Large intestine (tissue), 3 donors: ENCODE measurements around the gene GPR35. TPM values are rescaled to one million over a fixed set of nuclear protein-coding genes. Genes with fewer than 3 reads are reported as not detected.

ENCODE experiments used
- DNase-seq, 2 donors: peaks; one replicate each; pipeline versions ENCODE4 v3.0.0 to v3.0.0-alpha.2; 2013
- H3K27ac ChIP-seq: one replicate; pipeline ENCODE4 v1.5.1; 2013; ENCODE audit warnings: low read length
- H3K27me3 ChIP-seq: 2 replicates; pipeline ENCODE4 v1.6.1; 2013; ENCODE audit warnings: low read length; ENCODE audit not compliant: control insufficient read depth, insufficient read depth
- H3K36me3 ChIP-seq: 2 replicates; pipeline ENCODE4 v1.6.1; 2013; ENCODE audit warnings: low read length; ENCODE audit not compliant: control insufficient read depth, insufficient read depth
- H3K4me1 ChIP-seq: one replicate; pipeline ENCODE4 v1.6.1; 2013; ENCODE audit warnings: low read length; ENCODE audit not compliant: control insufficient read depth, insufficient read depth
- H3K4me3 ChIP-seq: one replicate; pipeline ENCODE4 v1.5.1; 2013; ENCODE audit warnings: low read length
- H3K9me3 ChIP-seq: one replicate; pipeline ENCODE4 v1.6.1; 2013; ENCODE audit warnings: mild to moderate bottlenecking, low read depth, low read length, moderate library complexity; ENCODE audit not compliant: control insufficient read depth
- WGBS: methylation state at CpG from one replicate; pipeline ENCODE4 v1.1.5; 2013; ENCODE audit warnings: low lambda C conversion rate; ENCODE audit not compliant: insufficient coverage; 5-methylcytosine and 5-hydroxymethylcytosine counted together
- polyA plus RNA-seq: library from polyadenylated mRNA; unstranded; fragments of 120-200 nt; gene quantifications from one replicate; pipeline ENCODE4 v1.2.1, GENCODE V29; 2013

GPR35 gene
- polyA plus RNA-seq, 1 donor = 118 TPM

DNA sequence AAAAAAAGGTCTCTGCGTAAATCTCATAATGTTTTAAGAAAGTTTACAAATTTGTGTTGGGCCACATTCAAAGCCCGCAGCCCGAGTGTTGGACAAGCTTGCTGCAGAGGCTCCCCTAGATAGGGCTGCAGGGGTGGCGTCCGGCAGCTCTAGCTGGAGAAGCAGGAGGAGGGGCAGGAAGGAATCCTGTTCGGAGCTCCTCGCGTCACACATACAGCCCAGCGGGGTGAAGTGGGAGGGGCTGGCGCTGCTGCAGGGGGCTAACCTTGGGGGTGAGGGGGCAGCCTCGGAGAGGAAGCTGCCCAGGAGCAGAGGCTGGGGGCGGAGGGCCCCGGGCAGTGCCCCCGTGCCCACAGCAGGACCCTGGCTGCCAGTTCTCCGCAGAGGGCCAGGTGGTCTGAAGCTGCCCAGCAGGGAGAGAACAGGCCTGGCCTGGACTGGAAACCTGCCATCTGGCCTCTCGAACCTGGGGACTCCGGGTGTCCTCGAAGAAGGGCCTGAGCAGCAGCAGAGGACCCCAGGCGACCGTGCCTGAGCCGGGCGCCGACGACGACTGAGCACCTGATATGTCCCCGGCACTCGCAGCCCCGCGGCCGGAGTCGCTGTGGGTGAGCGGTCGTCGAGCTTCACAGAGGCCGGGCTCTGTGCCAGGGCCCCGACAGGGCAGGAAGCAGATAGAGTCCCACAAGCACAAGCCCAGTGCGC lies 2.6 kb upstream of the GPR35 start:
- H3K27ac ChIP-seq = no peak overlapping the region
- H3K9me3 ChIP-seq = peaks cover 5% of the 10 kb centered on the region
- H3K4me3 ChIP-seq = no peak overlapping the region
- H3K4me1 ChIP-seq = peaks cover 10% of the 10 kb centered on the region
- H3K27me3 ChIP-seq = no peaks in the 10 kb centered on the region
- DNase-seq = no peak
- H3K36me3 ChIP-seq = peaks cover 52% of the 10 kb centered on the region
- WGBS = no CpG with 5 or more reads among the region's 37 CpGs

DNA sequence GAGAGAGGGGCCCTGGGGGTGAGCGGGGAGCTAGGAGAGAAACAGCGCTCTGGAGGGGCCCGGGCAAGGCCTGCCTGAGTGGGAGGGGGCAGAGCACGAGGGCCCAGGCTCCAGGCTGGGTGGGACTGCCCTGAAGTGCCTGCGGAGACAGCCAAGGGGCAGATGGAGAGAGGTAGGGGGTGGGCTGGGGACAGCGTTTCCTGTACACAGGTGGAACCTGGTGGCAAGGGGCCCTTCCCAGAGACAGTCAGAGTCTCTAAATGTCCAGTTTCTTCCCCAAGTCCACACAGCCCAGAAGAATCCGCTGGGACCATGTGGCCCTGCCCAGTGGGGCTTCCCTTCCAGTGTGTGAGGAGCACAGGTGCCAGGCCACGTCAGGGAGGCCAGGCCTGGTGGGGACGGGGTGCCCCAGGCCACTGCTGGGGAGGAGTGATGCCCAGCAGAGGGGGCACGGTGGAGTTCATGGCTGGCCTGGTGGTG lies 1.7 kb upstream of the GPR35 start:
- H3K36me3 ChIP-seq = peaks cover 52% of the 10 kb centered on the region
- WGBS = no CpG with 5 or more reads among the region's 10 CpGs
- H3K4me3 ChIP-seq = no peak overlapping the region
- no peaks in the 10 kb centered on the region for H3K27me3 ChIP-seq
- DNase-seq = no peak
- H3K27ac ChIP-seq = no peak overlapping the region
- H3K4me1 ChIP-seq = peaks cover 13% of the 10 kb centered on the region
- H3K9me3 ChIP-seq = no peaks in the 10 kb centered on the region

DNA sequence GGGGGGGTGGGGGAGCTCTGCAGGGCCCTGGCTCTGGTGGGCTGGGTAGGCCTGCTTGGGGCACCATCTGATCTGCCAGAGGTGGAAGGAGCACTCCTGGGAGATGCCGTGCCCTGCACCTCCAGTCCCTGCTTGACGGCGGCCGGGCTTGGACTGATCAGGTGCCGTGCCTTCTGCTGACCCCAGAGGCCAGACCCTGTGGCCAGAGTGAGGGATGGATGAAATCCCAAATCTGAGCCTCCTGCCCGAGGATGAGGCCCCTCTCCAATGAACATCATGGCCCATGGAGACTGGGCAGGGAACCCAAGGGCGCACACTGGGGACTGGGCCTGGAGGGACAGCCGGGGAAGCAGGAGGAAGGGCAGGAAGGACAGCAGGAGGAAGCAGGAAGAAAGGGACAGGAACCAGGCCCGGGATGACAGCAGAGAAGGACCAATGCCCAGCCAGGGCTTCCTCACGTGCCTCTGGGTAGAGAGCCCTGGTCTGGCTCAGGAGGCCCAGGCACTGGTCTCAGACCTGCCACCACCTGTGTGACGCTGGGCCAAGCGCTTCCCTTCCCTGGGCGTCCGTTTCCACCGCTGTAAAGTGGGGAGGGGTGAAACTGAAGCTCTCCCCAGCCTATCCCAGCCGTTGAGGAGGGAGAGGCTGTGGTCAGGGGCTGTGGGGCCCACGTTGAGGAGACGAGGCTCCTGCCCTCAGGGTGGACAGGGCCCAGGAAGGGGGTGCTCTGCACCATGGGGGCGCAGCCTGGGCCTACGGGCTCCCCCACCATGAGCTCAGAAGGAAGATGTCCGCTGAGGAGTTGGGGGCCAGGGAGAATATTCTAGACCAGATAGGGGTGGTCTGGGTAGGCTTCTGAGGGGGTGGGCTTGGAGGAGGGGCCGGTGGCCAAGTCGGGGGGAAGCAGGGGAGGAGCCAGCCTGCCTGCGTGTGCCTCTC lies 1.0 kb upstream of the GPR35 start:
- no peak for DNase-seq
- no peaks in the 10 kb centered on the region for H3K9me3 ChIP-seq
- no peak overlapping the region for H3K27ac ChIP-seq
- no CpG with 5 or more reads among the region's 24 CpGs for WGBS
- H3K4me3 ChIP-seq = no peak overlapping the region
- H3K4me1 ChIP-seq = peaks cover 13% of the 10 kb centered on the region
- H3K36me3 ChIP-seq = peaks cover 46% of the 10 kb centered on the region
- no peaks in the 10 kb centered on the region for H3K27me3 ChIP-seq

DNA sequence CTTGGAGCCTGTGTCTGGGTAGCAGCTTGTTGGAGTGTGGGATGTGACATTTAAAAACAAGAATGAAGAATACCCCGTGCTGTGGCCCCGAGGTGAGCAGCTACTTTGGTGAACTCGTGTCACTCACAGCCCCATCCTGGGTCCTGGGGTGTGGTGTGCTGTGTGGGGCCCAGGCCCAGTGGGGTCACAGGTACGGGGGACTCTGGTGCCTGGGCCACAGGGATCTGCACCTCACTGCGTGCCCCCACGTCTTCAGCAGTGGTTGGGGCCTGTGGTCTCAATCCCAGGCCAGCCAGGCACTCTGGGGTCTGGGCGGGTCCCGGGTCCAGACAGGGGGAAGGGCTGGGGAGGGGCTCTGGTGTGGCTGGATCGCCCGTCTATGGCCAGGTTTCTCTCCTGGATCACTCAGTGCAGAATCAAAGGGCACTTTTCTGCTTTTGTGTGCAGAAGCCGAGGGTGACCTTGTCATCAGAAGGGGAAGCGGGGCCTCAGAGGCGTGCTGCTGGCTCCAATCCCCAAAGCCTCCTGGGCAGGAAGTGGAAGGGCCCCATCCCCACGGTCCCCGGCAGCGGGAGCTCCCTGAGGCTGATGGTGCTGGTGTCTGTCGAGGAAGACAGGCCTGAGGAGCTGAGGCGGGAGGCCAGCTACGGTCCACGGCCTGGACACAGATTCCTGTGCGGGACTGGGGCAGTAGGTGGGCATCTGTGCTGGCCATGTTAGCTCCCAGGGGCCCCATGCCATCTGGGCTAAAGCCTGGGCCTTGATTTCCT lies 1.4 kb downstream of the GPR35 start:
- Histone ChIP-seq H3K36me3 (peaks cover 44% of the 10 kb centered on the region), H3K4me3 (no peak overlapping the region), H3K27me3 (no peaks in the 10 kb centered on the region), H3K27ac (peak overlapping the region; percentile 85), H3K4me1 (peaks cover 13% of the 10 kb centered on the region), H3K9me3 (peaks cover 7% of the 10 kb centered on the region)
- WGBS = no CpG with 5 or more reads among the region's 21 CpGs
- DNase-seq = peak; percentile 79 to 90

DNA sequence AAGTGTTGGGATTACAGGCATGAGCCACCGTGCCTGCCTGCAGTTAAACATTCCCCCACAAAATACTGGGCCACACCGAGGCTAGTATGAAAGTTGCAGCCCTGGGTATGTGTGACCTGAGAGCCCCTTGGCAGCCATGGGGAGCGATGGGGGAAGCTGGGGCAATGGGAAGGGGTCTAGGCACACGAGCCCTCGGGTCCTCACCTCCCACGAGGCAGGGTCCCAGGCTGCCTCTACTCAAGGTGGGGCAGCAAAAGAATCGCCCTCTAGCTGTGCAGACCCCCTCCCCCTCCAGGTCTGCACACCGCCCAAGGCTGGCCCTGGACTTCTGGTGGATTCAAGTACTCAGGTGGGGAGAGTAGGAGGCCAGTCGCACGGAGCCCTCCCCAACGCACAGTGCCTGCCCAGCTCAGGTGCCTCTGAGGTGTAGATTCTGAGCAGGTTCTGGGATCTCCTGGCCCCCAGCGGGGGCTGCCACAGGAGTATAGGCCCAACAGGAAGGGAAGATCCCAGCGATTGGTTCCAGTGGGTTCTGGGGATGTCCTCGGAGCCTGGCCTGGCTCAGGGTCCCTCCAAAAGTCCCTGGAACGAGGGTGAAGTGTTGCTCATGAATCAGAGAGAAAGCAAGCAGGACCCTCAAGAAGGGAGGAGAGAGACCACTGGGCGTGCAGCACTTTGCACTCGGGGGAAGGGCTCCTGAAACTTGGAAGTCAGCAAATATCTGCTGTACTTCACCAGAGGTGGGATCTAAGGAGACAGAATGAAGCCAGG lies 2.6 kb downstream of the GPR35 start:
- no peak overlapping the region for H3K4me3 ChIP-seq
- WGBS = no CpG with 5 or more reads among the region's 17 CpGs
- no peaks in the 10 kb centered on the region for H3K27me3 ChIP-seq
- DNase-seq = no peak
- peaks cover 13% of the 10 kb centered on the region for H3K4me1 ChIP-seq
- H3K9me3 ChIP-seq = peaks cover 16% of the 10 kb centered on the region
- H3K27ac ChIP-seq = no peak overlapping the region
- H3K36me3 ChIP-seq = peaks cover 40% of the 10 kb centered on the region

DNA sequence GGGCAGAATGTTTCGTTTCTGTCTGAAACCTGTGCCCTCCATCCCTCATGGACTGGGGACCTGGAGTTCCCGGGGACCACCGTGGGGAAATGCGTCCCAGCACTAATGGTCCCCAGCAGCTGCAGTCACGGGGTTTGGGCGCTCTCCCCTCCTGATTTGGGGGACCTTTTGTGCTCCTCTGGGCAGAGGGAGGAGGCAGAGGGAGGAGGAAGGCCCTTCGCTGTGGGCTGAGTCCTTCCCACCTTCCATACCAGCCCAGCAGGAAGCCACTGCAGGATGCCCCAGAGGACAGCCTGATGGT lies 3.2 kb downstream of the GPR35 start:
- peaks cover 13% of the 10 kb centered on the region for H3K4me1 ChIP-seq
- H3K27ac ChIP-seq = no peak overlapping the region
- WGBS = no CpG with 5 or more reads among the region's 7 CpGs
- no peak for DNase-seq
- no peak overlapping the region for H3K4me3 ChIP-seq
- peaks cover 16% of the 10 kb centered on the region for H3K9me3 ChIP-seq
- H3K27me3 ChIP-seq = no peaks in the 10 kb centered on the region
- peaks cover 35% of the 10 kb centered on the region for H3K36me3 ChIP-seq

DNA sequence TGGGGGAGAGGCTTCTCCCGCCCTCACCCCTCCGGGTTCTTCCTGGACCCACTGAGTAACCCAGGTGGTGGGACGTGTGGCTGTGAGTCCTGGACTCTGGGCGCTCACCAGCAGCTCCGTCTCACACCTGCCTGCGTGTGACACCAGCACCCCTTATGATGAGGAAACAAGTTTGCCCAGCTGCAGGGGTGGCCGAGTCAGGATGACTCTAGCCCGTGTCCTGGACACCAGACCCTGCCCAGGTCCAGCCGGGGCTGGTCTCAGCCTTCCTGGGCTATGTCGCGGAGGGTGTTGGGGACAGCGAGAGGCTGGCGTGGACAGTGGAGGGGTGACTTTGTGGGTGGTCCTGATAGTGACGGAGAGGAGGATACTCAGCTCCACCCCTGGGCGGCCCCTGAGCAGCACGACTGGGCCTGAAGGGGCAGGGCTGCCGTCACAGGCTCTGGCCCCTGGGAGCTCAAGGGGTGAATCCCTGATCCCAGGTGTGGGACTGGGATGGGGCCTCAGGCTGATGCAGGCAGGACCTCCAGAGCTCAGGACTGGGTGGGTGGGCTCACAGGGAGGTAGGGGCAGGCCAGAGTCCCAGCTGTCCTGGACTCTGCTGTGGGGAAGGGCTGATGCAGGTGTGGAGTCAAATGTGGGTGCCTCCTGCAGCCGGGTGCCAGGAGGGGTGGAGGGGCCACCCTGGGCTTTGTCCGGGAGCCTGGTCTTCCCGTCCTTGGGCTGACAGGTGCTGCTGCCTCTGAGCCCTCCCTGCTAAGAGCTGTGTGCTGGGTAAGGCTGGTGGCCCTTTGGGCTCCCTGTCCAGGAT lies 3.7 kb downstream of the GPR35 start:
- Histone ChIP-seq H3K36me3 (peaks cover 33% of the 10 kb centered on the region), H3K4me3 (no peak overlapping the region)
- DNase-seq = no peak

DNA sequence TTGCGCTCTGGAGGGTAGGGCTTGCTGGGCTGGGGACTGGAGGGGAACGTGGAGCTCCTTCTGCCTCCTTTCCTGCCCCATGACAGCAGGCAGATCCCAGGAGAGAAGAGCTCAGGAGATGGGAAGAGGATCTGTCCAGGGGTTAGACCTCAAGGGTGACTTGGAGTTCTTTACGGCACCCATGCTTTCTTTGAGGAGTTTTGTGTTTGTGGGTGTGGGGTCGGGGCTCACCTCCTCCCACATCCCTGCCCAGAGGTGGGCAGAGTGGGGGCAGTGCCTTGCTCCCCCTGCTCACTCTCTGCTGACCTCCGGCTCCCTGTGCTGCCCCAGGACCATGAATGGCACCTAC lies 4.3 kb downstream of the GPR35 start:
- H3K4me3 ChIP-seq = no peak overlapping the region
- no CpG with 5 or more reads among the region's 5 CpGs for WGBS
- H3K4me1 ChIP-seq = peaks cover 13% of the 10 kb centered on the region
- peaks cover 33% of the 10 kb centered on the region for H3K36me3 ChIP-seq
- H3K9me3 ChIP-seq = peaks cover 16% of the 10 kb centered on the region
- no peak overlapping the region for H3K27ac ChIP-seq
- DNase-seq = no peak
- H3K27me3 ChIP-seq = no peaks in the 10 kb centered on the region

More for the DNA sequence above, 3.7 kb downstream of the GPR35 start:
- Histone ChIP-seq H3K4me1 (peaks cover 13% of the 10 kb centered on the region), H3K9me3 (peaks cover 16% of the 10 kb centered on the region), H3K27me3 (no peaks in the 10 kb centered on the region), H3K27ac (no peak overlapping the region)
- no CpG with 5 or more reads among the region's 20 CpGs for WGBS

DNA sequence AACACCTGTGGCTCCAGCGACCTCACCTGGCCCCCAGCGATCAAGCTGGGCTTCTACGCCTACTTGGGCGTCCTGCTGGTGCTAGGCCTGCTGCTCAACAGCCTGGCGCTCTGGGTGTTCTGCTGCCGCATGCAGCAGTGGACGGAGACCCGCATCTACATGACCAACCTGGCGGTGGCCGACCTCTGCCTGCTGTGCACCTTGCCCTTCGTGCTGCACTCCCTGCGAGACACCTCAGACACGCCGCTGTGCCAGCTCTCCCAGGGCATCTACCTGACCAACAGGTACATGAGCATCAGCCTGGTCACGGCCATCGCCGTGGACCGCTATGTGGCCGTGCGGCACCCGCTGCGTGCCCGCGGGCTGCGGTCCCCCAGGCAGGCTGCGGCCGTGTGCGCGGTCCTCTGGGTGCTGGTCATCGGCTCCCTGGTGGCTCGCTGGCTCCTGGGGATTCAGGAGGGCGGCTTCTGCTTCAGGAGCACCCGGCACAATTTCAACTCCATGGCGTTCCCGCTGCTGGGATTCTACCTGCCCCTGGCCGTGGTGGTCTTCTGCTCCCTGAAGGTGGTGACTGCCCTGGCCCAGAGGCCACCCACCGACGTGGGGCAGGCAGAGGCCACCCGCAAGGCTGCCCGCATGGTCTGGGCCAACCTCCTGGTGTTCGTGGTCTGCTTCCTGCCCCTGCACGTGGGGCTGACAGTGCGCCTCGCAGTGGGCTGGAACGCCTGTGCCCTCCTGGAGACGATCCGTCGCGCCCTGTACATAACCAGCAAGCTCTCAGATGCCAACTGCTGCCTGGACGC lies 4.9 kb downstream of the GPR35 start:
- no peak overlapping the region for H3K27ac ChIP-seq
- H3K4me1 ChIP-seq = peaks cover 13% of the 10 kb centered on the region
- no peak overlapping the region for H3K4me3 ChIP-seq
- peaks cover 16% of the 10 kb centered on the region for H3K9me3 ChIP-seq
- WGBS = no CpG with 5 or more reads among the region's 50 CpGs
- H3K27me3 ChIP-seq = no peaks in the 10 kb centered on the region
- H3K36me3 ChIP-seq = peaks cover 33% of the 10 kb centered on the region
- DNase-seq = no peak
